ENCODE results near the gene GALNS.

The GALNS gene

GRCh38 chr16:88883117-88883895 is 26.6 kb upstream of the GALNS start:
- Mint-ChIP-seq H3K27ac (no peak overlapping the region), H3K4me1 (peaks cover 2% of the 10 kb centered on the region), H3K9me3 (no peaks in the 10 kb centered on the region), H3K27me3 (no peaks in the 10 kb centered on the region), H3K36me3 (ENCODE audit: low read depth) (no peaks in the 10 kb centered on the region), H3K4me3 (no peak overlapping the region)
- ATAC-seq: no peak
- DNase-seq: no peak

GRCh38 chr16:88882358-88883030 is 25.7 kb upstream of the GALNS start:
- DNase-seq: no peak
- no peaks in the 10 kb centered on the region for H3K27me3 Mint-ChIP-seq
- H3K36me3 Mint-ChIP-seq (ENCODE audit: low read depth): no peaks in the 10 kb centered on the region

GRCh38 chr16:88881675-88882357 is 25.1 kb upstream of the GALNS start:
- ATAC-seq (no peak), DNase-seq (no peak)
- no peak overlapping the region for H3K4me3 Mint-ChIP-seq
- no peak overlapping the region for H3K27ac Mint-ChIP-seq
- H3K4me1 Mint-ChIP-seq: peaks cover 2% of the 10 kb centered on the region
- no peaks in the 10 kb centered on the region for H3K36me3 Mint-ChIP-seq (ENCODE audit: low read depth)
- H3K9me3 Mint-ChIP-seq: no peaks in the 10 kb centered on the region
- no peaks in the 10 kb centered on the region for H3K27me3 Mint-ChIP-seq

More at GRCh38 chr16:88882358-88883030, 25.7 kb upstream of the GALNS start:
- Mint-ChIP-seq H3K4me3 (no peak overlapping the region), H3K4me1 (peaks cover 2% of the 10 kb centered on the region), H3K9me3 (no peaks in the 10 kb centered on the region), H3K27ac (no peak overlapping the region)
- ATAC-seq: no peak

GRCh38 chr16:88881007-88881615 is 24.4 kb upstream of the GALNS start:
- peaks cover 2% of the 10 kb centered on the region for H3K4me1 Mint-ChIP-seq
- ATAC-seq: no peak
- H3K27me3 Mint-ChIP-seq: no peaks in the 10 kb centered on the region
- no peak overlapping the region for H3K27ac Mint-ChIP-seq
- no peak for DNase-seq
- no peaks in the 10 kb centered on the region for H3K9me3 Mint-ChIP-seq
- H3K36me3 Mint-ChIP-seq (ENCODE audit: low read depth): peaks cover 1% of the 10 kb centered on the region
- H3K4me3 Mint-ChIP-seq: no peak overlapping the region

- H3K9me3 Mint-ChIP-seq: no peaks in the 10 kb centered on the region
- no peaks in the 10 kb centered on the region for H3K27me3 Mint-ChIP-seq
- ATAC-seq (no peak), DNase-seq (no peak)
- H3K4me1 Mint-ChIP-seq: peaks cover 2% of the 10 kb centered on the region
- H3K36me3 Mint-ChIP-seq (ENCODE audit: low read depth): peaks cover 3% of the 10 kb centered on the region
- no peak overlapping the region for H3K27ac Mint-ChIP-seq
- no peak overlapping the region for H3K4me3 Mint-ChIP-seq
Measured at GRCh38 chr16:88880226-88881006, 23.7 kb upstream of the GALNS start.

- H3K27me3 Mint-ChIP-seq: no peaks in the 10 kb centered on the region
- DNase-seq (no peak), ATAC-seq (no peak)
- H3K27ac Mint-ChIP-seq: no peak overlapping the region
- peaks cover 2% of the 10 kb centered on the region for H3K4me1 Mint-ChIP-seq
- no peaks in the 10 kb centered on the region for H3K9me3 Mint-ChIP-seq
- no peak overlapping the region for H3K4me3 Mint-ChIP-seq
- peaks cover 3% of the 10 kb centered on the region for H3K36me3 Mint-ChIP-seq (ENCODE audit: low read depth)
Measured at GRCh38 chr16:88879788-88880055, 23.0 kb upstream of the GALNS start.

GRCh38 chr16:88878967-88879787 is 22.4 kb upstream of the GALNS start:
- no peak for ATAC-seq
- Mint-ChIP-seq H3K4me1 (peaks cover 2% of the 10 kb centered on the region), H3K36me3 (ENCODE audit: low read depth) (peaks cover 3% of the 10 kb centered on the region), H3K4me3 (no peak overlapping the region), H3K9me3 (no peaks in the 10 kb centered on the region), H3K27ac (no peak overlapping the region), H3K27me3 (no peaks in the 10 kb centered on the region)
- DNase-seq: no peak

GRCh38 chr16:88878356-88878755 is 21.6 kb upstream of the GALNS start:
- no peak for ATAC-seq
- no peak overlapping the region for H3K4me3 Mint-ChIP-seq
- no peaks in the 10 kb centered on the region for H3K9me3 Mint-ChIP-seq
- H3K27ac Mint-ChIP-seq: no peak overlapping the region
- no peak for DNase-seq
- H3K36me3 Mint-ChIP-seq (ENCODE audit: low read depth): peaks cover 3% of the 10 kb centered on the region
- H3K27me3 Mint-ChIP-seq: no peaks in the 10 kb centered on the region
- peaks cover 2% of the 10 kb centered on the region for H3K4me1 Mint-ChIP-seq

GRCh38 chr16:88877564-88878289 is 21.0 kb upstream of the GALNS start:
- Mint-ChIP-seq H3K9me3 (no peaks in the 10 kb centered on the region), H3K27me3 (no peaks in the 10 kb centered on the region), H3K4me3 (no peak overlapping the region), H3K27ac (no peak overlapping the region), H3K36me3 (ENCODE audit: low read depth) (peaks cover 3% of the 10 kb centered on the region), H3K4me1 (peaks cover 2% of the 10 kb centered on the region)
- ATAC-seq (no peak), DNase-seq (no peak)

- ATAC-seq (no peak), DNase-seq (no peak)
- Mint-ChIP-seq H3K9me3 (no peaks in the 10 kb centered on the region), H3K4me1 (no peaks in the 10 kb centered on the region), H3K4me3 (no peak overlapping the region), H3K27me3 (no peaks in the 10 kb centered on the region), H3K36me3 (ENCODE audit: low read depth) (peaks cover 3% of the 10 kb centered on the region), H3K27ac (no peak overlapping the region)
Measured at GRCh38 chr16:88876942-88877526, 20.3 kb upstream of the GALNS start.

- H3K4me1 Mint-ChIP-seq: peaks cover 3% of the 10 kb centered on the region
- no peaks in the 10 kb centered on the region for H3K9me3 Mint-ChIP-seq
- peaks cover 5% of the 10 kb centered on the region for H3K27me3 Mint-ChIP-seq
- H3K4me3 Mint-ChIP-seq: no peak overlapping the region
- H3K36me3 Mint-ChIP-seq (ENCODE audit: low read depth): peaks cover 3% of the 10 kb centered on the region
- no peak overlapping the region for H3K27ac Mint-ChIP-seq
- no peak for ATAC-seq
- no peak for DNase-seq
Measured at GRCh38 chr16:88875703-88876234, 19.0 kb upstream of the GALNS start.

- peaks cover 9% of the 10 kb centered on the region for H3K27me3 Mint-ChIP-seq
- no peak for DNase-seq
- peaks cover 3% of the 10 kb centered on the region for H3K36me3 Mint-ChIP-seq (ENCODE audit: low read depth)
- no peak for ATAC-seq
- no peak overlapping the region for H3K27ac Mint-ChIP-seq
- H3K4me1 Mint-ChIP-seq: peaks cover 5% of the 10 kb centered on the region
- no peaks in the 10 kb centered on the region for H3K9me3 Mint-ChIP-seq
- H3K4me3 Mint-ChIP-seq: no peak overlapping the region
Measured at GRCh38 chr16:88874938-88875599, 18.3 kb upstream of the GALNS start.
